ENCODE measurements around the gene EIF1B.

The EIF1B gene

GRCh38 chr3:40321818-40322217 lies 12.3 kb downstream of the EIF1B start:
- H3K36me3 Mint-ChIP-seq (ENCODE audit: low read depth), result no peaks in the 10 kb centered on the region
- TF ChIP-seq, protein P1, sequence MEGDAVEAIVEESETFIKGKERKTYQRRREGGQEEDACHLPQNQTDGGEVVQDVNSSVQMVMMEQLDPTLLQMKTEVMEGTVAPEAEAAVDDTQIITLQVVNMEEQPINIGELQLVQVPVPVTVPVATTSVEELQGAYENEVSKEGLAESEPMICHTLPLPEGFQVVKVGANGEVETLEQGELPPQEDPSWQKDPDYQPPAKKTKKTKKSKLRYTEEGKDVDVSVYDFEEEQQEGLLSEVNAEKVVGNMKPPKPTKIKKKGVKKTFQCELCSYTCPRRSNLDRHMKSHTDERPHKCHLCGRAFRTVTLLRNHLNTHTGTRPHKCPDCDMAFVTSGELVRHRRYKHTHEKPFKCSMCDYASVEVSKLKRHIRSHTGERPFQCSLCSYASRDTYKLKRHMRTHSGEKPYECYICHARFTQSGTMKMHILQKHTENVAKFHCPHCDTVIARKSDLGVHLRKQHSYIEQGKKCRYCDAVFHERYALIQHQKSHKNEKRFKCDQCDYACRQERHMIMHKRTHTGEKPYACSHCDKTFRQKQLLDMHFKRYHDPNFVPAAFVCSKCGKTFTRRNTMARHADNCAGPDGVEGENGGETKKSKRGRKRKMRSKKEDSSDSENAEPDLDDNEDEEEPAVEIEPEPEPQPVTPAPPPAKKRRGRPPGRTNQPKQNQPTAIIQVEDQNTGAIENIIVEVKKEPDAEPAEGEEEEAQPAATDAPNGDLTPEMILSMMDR (IDR thresholded peaks at IDR 0.05), result no peak
- no peaks in the 10 kb centered on the region for H3K4me1 Mint-ChIP-seq
- DNase-seq, result no peak
- no peaks in the 10 kb centered on the region for H3K9me3 Mint-ChIP-seq
- H3K27me3 Mint-ChIP-seq (ENCODE audit: low read depth, poor library complexity), result peaks cover 20% of the 10 kb centered on the region
- H3K4me3 Mint-ChIP-seq, result no peak overlapping the region
- H3K27ac Mint-ChIP-seq, result no peak overlapping the region

DNA sequence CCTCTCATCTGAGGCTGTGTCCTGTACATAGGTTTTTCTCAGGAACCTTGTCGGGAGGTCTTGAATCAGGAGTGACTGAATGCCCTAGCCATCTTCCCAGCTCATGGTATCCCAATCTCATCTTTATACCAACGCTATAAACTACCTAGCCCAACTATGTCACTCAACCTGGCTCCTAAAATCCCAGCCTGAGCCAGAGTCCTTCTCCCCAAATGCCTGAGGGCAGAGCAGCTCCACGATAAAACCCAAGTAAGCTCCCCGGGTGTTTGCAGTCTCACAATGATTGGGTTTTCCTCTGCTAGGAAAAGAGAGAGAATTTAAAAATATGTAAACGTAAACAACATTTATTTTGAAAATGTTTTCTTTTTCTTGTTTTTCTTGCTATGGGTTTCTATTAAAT lies 14.4 kb downstream of the EIF1B start:
- H3K9me3 Mint-ChIP-seq, result no peaks in the 10 kb centered on the region
- TF ChIP-seq, protein P1 (IDR thresholded peaks at IDR 0.05), result no peak
- no peak overlapping the region for H3K27ac Mint-ChIP-seq
- no peaks in the 10 kb centered on the region for H3K36me3 Mint-ChIP-seq (ENCODE audit: low read depth)
- no peak overlapping the region for H3K4me3 Mint-ChIP-seq
- no peak for DNase-seq
- H3K4me1 Mint-ChIP-seq, result no peaks in the 10 kb centered on the region
- peaks cover 18% of the 10 kb centered on the region for H3K27me3 Mint-ChIP-seq (ENCODE audit: low read depth, poor library complexity)

DNA sequence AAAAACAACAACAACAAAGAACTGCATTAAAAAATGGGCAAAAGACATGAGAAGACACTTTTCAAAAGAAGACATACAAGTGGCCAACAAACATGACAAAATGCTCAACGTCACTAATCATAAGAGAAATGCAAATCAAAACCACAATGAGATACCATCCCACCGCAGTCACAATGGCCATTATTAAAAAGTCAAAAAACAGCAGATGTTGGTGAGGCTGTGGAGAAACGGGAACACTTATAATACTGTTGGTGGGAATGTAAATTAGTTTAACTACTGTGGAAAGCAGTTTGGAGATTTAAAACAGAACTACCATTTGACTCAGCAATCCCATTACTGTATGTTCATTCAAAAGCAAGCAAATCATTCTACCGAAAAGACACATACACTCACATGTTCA lies 15.1 kb downstream of the EIF1B start:
- DNase-seq, result no peak
- Mint-ChIP-seq H3K36me3 (ENCODE audit: low read depth) (no peaks in the 10 kb centered on the region), H3K27me3 (ENCODE audit: low read depth, poor library complexity) (peaks cover 18% of the 10 kb centered on the region), H3K9me3 (no peaks in the 10 kb centered on the region), H3K27ac (no peak overlapping the region), H3K4me1 (no peaks in the 10 kb centered on the region), H3K4me3 (no peak overlapping the region)
- TF ChIP-seq, protein P1 (IDR thresholded peaks at IDR 0.05), result no peak

GRCh38 chr3:40325465-40325864 lies 16.0 kb downstream of the EIF1B start:
- TF ChIP-seq, protein P1 (IDR thresholded peaks at IDR 0.05), result no peak
- no peak for DNase-seq
- Mint-ChIP-seq H3K4me3 (no peak overlapping the region), H3K27ac (no peak overlapping the region), H3K27me3 (ENCODE audit: low read depth, poor library complexity) (peaks cover 15% of the 10 kb centered on the region), H3K4me1 (no peaks in the 10 kb centered on the region), H3K36me3 (ENCODE audit: low read depth) (no peaks in the 10 kb centered on the region), H3K9me3 (no peaks in the 10 kb centered on the region)

- Mint-ChIP-seq H3K27me3 (ENCODE audit: low read depth, poor library complexity) (peaks cover 22% of the 10 kb centered on the region), H3K4me1 (peaks cover 10% of the 10 kb centered on the region), H3K27ac (no peak overlapping the region), H3K4me3 (no peak overlapping the region), H3K36me3 (ENCODE audit: low read depth) (no peaks in the 10 kb centered on the region), H3K9me3 (no peaks in the 10 kb centered on the region)
- DNase-seq, result no peak
- TF ChIP-seq, protein P1 (IDR thresholded peaks at IDR 0.05), result no peak
Observed at GRCh38 chr3:40328374-40328773, 18.9 kb downstream of the EIF1B start.

GRCh38 chr3:40329071-40329470 lies 19.6 kb downstream of the EIF1B start:
- Mint-ChIP-seq H3K4me3 (no peak overlapping the region), H3K27ac (no peak overlapping the region), H3K4me1 (peaks cover 10% of the 10 kb centered on the region), H3K36me3 (ENCODE audit: low read depth) (no peaks in the 10 kb centered on the region), H3K27me3 (ENCODE audit: low read depth, poor library complexity) (peaks cover 22% of the 10 kb centered on the region), H3K9me3 (no peaks in the 10 kb centered on the region)
- DNase-seq, result no peak
- TF ChIP-seq, protein P1 (IDR thresholded peaks at IDR 0.05), result no peak
